SU-DHL-6 (cell line): ENCODE results near the gene OR52M1.

Experiments used
- H2AFZ ChIP-seq: fragments of 200-600 bp; sonication (generic); 2 replicates; pipeline ENCODE4 v1.6.1; 2014; ENCODE audit warnings: low read depth, mild to moderate bottlenecking, moderate library complexity, mixed read lengths, antibody characterized with exemption, low read length; ENCODE audit not compliant: severe bottlenecking
- H3F3A ChIP-seq: fragments of 200-600 bp; shearing (Covaris generic); 2 replicates; pipeline ENCODE4 v1.6.0; 2016; ENCODE audit warnings: antibody characterized with exemption, mild to moderate bottlenecking; ENCODE audit not compliant: insufficient read depth
- H3K27ac ChIP-seq: fragments of 200-600 bp; sonication (generic); 2 replicates; pipeline ENCODE4 v1.5.1; 2016; ENCODE audit warnings: low read depth, mild to moderate bottlenecking, low read length, moderate library complexity, mixed read lengths
- H3K27me3 ChIP-seq: fragments of 200-600 bp; sonication (generic), shearing (Covaris generic); 2 replicates; pipeline ENCODE4 v1.6.0; 2014; ENCODE audit warnings: mild to moderate bottlenecking, low read length
- H3K36me3 ChIP-seq: fragments of 200-600 bp; sonication (generic); 2 replicates; pipeline ENCODE4 v1.6.1; 2014; ENCODE audit warnings: mild to moderate bottlenecking, low read length, mixed read lengths
- H3K4me2 ChIP-seq: fragments of 300-600, 200-600 bp; shearing (Covaris generic), sonication (generic); 2 replicates; pipeline ENCODE4 v1.6.0; 2014; ENCODE audit warnings: low read length, low read depth, mild to moderate bottlenecking; ENCODE audit not compliant: poor library complexity, severe bottlenecking
- H3K4me3 ChIP-seq: fragments of 200-600 bp; sonication (generic); 2 replicates; pipeline ENCODE4 v1.5.1; 2014; ENCODE audit warnings: antibody characterized with exemption, low read length, mild to moderate bottlenecking, mixed read lengths; ENCODE audit not compliant: insufficient read depth, poor library complexity, severe bottlenecking
- H3K79me2 ChIP-seq: fragments of 200-600 bp; sonication (generic); 2 replicates; pipeline ENCODE4 v1.6.1; 2014; ENCODE audit warnings: mild to moderate bottlenecking, low read length, moderate library complexity; ENCODE audit not compliant: insufficient read depth
- H3K9ac ChIP-seq: fragments of 200-600 bp; sonication (generic); 2 replicates; pipeline ENCODE4 v1.7.0; 2014; ENCODE audit warnings: mild to moderate bottlenecking, low read length
- H3K9me2 ChIP-seq: fragments of 200-600 bp; sonication (generic); replicated peaks from 2 replicates; pipeline ENCODE4 v1.6.1; 2014; ENCODE audit warnings: low read length; ENCODE audit not compliant: insufficient read depth
- H3K9me3 ChIP-seq: fragments of 200-600 bp; sonication (generic); 2 replicates; pipeline ENCODE4 v1.6.1; 2014; ENCODE audit warnings: low read length, mixed read lengths; ENCODE audit not compliant: insufficient read depth
- H4K20me1 ChIP-seq: fragments of 200-600 bp; sonication (generic); 2 replicates; pipeline ENCODE4 v1.6.1; 2014; ENCODE audit warnings: low read depth, mild to moderate bottlenecking, antibody characterized with exemption, low read length, moderate library complexity, mixed read lengths
- EZH2phosphoT487 ChIP-seq: fragments of 200-600 bp; sonication (generic), shearing (Covaris generic); conservative IDR thresholded peaks from 2 replicates; pipeline ENCODE4 v1.6.1; 2018; ENCODE audit warnings: mild to moderate bottlenecking, antibody characterized with exemption, low read length, moderate library complexity, mixed read lengths
- TF ChIP-seq, protein P1 (sequence below): fragments of 200-600 bp; sonication (generic); IDR thresholded peaks from one replicate; pipeline ENCODE4 v1.5.1; 2017; ENCODE audit warnings: antibody characterized with exemption, mild to moderate bottlenecking, low read length, moderate library complexity; ENCODE audit not compliant: insufficient read depth, poor library complexity, severe bottlenecking

The OR52M1 gene

DNA sequence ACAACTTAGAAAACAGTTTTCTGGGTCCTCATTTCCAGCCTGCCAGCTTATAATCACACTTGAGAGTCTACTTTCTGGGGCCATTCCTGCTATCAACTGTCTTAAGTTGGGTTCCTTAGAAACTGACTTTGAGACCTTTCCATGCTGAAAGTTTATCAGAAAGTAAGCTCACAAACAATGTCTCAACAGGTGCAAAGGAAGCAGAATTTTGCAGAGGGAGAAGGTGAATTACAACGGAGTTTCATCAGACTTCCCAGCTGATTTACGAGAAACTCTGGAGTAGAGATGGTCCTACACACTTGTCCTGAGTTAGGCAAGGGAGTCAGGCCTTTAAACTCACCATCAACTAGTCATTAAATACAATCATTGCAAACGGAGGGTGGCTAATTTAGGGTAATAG, 31.9 kb downstream of the OR52M1 start:
- Histone ChIP-seq H4K20me1 (no peaks in the 10 kb centered on the region), H3K27ac (no peak overlapping the region), H3K36me3 (no peaks in the 10 kb centered on the region), H3F3A (no peaks in the 10 kb centered on the region), H3K4me2 (no peak overlapping the region), H3K4me3 (no peak overlapping the region), H3K9me3 (no peaks in the 10 kb centered on the region), H3K9ac (no peak overlapping the region), H2AFZ (no peak overlapping the region), H3K79me2 (no peaks in the 10 kb centered on the region), H3K9me2 (no peaks in the 10 kb centered on the region), H3K27me3 (0 out of 2 replicates have a peak, but pooled peaks cover 4% of the 10 kb centered on the region)
- TF ChIP-seq, protein P1, sequence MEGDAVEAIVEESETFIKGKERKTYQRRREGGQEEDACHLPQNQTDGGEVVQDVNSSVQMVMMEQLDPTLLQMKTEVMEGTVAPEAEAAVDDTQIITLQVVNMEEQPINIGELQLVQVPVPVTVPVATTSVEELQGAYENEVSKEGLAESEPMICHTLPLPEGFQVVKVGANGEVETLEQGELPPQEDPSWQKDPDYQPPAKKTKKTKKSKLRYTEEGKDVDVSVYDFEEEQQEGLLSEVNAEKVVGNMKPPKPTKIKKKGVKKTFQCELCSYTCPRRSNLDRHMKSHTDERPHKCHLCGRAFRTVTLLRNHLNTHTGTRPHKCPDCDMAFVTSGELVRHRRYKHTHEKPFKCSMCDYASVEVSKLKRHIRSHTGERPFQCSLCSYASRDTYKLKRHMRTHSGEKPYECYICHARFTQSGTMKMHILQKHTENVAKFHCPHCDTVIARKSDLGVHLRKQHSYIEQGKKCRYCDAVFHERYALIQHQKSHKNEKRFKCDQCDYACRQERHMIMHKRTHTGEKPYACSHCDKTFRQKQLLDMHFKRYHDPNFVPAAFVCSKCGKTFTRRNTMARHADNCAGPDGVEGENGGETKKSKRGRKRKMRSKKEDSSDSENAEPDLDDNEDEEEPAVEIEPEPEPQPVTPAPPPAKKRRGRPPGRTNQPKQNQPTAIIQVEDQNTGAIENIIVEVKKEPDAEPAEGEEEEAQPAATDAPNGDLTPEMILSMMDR, result no peak
- TF ChIP-seq EZH2phosphoT487, result no peak

DNA sequence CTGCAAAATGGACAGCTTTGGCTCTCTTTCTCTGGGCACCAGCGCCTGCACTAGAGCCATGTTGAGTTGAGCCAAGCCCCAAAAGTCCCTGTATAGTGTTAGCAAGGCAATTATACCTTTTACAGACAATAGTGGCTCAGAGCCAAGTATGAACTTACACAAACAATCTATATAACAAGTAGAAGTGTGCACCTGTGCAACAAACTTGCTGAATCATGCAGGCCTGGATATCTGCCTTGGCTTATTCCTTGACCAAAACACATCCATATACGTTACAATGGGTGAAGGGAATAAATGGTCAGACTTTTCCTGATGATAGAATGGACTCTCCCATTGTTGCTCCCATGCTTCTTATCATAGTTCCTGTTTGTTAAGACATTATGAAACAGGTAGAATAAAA, 32.8 kb downstream of the OR52M1 start:
- Histone ChIP-seq H3K4me3 (no peak overlapping the region), H3K36me3 (no peaks in the 10 kb centered on the region), H3K27me3 (0 out of 2 replicates have a peak, but pooled peaks cover 5% of the 10 kb centered on the region), H3K79me2 (no peaks in the 10 kb centered on the region), H4K20me1 (no peaks in the 10 kb centered on the region), H3K9me3 (no peaks in the 10 kb centered on the region), H3K4me2 (no peak overlapping the region), H2AFZ (no peak overlapping the region), H3F3A (no peaks in the 10 kb centered on the region), H3K27ac (no peak overlapping the region), H3K9me2 (no peaks in the 10 kb centered on the region), H3K9ac (no peak overlapping the region)
- TF ChIP-seq, protein P1, result no peak
- no peak for TF ChIP-seq EZH2phosphoT487

DNA sequence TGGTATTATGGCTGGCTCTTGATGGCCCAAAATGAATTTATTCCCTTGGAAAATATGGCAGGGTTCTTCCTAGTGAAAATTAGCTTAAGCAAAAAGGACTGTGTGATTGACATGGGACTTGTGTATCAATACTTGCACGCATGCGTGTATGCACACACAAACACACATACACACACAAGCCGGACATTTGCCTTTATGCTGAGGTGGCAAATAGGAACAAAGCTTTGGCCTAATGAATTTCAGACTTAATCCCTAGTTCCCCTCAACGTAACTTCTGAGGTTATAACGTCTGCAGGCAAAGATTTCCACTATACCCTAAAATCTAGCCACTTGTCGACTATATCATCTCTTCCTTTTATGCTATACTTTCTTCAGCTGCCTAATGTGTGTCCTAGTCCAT, 33.6 kb downstream of the OR52M1 start:
- TF ChIP-seq, protein P1, result no peak
- no peak for TF ChIP-seq EZH2phosphoT487
- H3K9ac ChIP-seq, result no peak overlapping the region
- H2AFZ ChIP-seq, result no peak overlapping the region
- H3K36me3 ChIP-seq, result no peaks in the 10 kb centered on the region
- no peaks in the 10 kb centered on the region for H3K79me2 ChIP-seq
- H3K9me3 ChIP-seq, result no peaks in the 10 kb centered on the region
- H3K4me3 ChIP-seq, result no peak overlapping the region
- H3K4me2 ChIP-seq, result no peak overlapping the region
- no peak overlapping the region for H3K27ac ChIP-seq
- H4K20me1 ChIP-seq, result no peaks in the 10 kb centered on the region
- H3F3A ChIP-seq, result no peaks in the 10 kb centered on the region
- no peaks in the 10 kb centered on the region for H3K9me2 ChIP-seq
- H3K27me3 ChIP-seq, result 0 out of 2 replicates have a peak, but pooled peaks cover 5% of the 10 kb centered on the region
